ENCODE data around the gene UTP14C. TPM values are rescaled to one million over a fixed set of nuclear protein-coding genes. Genes with fewer than 3 reads are reported as not detected.

The UTP14C gene
- total and polyA plus RNA-seq, 2 of the 13 experiments (the other 11 are each of a cell fraction or from before 2014, with no cell fraction given), result 8.8 to 12.2 TPM

DNA sequence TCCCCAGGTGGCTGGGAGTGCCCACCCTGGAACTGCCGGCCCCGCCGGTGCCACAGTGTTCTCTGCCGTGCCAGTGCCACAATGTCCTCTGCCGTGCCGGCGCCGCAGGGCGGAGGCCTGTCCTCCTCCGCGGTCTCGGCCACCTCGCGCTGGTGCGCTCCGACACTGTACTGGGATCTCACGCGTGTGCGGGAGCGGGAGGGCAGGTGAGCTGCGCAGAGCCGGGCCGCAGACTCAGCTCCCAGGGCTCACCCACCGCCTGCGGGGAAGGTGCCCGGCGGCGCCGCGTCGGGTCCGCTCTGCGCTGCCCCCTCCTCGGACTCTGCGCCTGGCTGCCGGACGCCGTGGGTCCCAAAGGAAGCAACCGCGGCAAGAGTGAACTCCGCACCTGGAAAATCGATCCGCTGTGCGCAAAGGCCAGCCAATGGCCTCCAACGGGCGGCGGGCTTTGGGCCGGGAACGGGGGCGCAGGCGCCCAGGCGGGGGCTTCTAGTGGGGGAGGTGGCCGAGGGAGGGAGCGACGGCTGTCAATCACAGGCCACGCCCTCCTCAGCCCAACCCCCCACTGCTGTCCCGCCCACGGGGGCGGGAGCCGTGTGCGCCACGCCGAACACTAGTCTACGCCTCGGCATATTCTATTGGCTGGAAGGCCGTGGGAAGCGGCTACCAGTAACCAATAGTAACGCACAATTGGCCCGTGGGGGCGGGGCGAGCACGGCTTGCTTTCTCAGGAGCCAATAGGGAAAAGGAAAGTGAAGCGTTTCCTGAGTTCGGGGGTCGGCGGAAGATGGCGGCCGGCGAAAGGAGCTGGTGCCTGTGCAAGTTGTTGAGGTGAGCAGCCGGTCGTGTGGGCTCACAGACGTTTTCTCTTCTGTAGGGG, 12.6 kb upstream of the UTP14C start, which contains the start of gene ALG11 (continued):
- TF ChIP-seq ZNF251 (CRISPR knock-in tag; IDR thresholded peaks at IDR 0.05), result 0 out of 2 replicates have a peak, but pooled peaks have one; percentile 73
- TF ChIP-seq ZNF207 (IDR thresholded peaks at IDR 0.05; ENCODE audit: borderline replicate concordance), result no peak
- peak; percentile 69; the same call in 1 of the 2 replicates for TF ChIP-seq DR1 (CRISPR knock-in tag; IDR thresholded peaks at IDR 0.05)
- no peak for TF ChIP-seq FOXA1 (IDR thresholded peaks at IDR 0.05)
- no peak for TF ChIP-seq FOXA1 (CRISPR knock-in tag; IDR thresholded peaks at IDR 0.05)
- TF ChIP-seq ZNF747 (CRISPR knock-in tag; IDR thresholded peaks at IDR 0.05; ENCODE audit: borderline replicate concordance), result peak; percentile 97
- TF ChIP-seq, protein P1, sequence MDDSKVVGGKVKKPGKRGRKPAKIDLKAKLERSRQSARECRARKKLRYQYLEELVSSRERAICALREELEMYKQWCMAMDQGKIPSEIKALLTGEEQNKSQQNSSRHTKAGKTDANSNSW (CRISPR knock-in tag; IDR thresholded peaks at IDR 0.05; ENCODE audit: borderline replicate concordance), result no peak
- TF ChIP-seq ZSCAN12 (CRISPR knock-in tag; IDR thresholded peaks at IDR 0.05), result no peak; the same call in 1 of the 2 replicates
- peak; percentile 98 for TF ChIP-seq ZNF607 (CRISPR knock-in tag; IDR thresholded peaks at IDR 0.05; ENCODE audit: borderline replicate concordance)
- peak; percentile 52; the same call in 1 of the 2 replicates for TF ChIP-seq TFAP4 (IDR thresholded peaks at IDR 0.05; ENCODE audit: borderline replicate concordance, low read depth)
- TF ChIP-seq ZNF572 (CRISPR knock-in tag; IDR thresholded peaks at IDR 0.05), result peak; percentile 38; the same call in 1 of the 2 replicates
- TF ChIP-seq, protein P2, sequence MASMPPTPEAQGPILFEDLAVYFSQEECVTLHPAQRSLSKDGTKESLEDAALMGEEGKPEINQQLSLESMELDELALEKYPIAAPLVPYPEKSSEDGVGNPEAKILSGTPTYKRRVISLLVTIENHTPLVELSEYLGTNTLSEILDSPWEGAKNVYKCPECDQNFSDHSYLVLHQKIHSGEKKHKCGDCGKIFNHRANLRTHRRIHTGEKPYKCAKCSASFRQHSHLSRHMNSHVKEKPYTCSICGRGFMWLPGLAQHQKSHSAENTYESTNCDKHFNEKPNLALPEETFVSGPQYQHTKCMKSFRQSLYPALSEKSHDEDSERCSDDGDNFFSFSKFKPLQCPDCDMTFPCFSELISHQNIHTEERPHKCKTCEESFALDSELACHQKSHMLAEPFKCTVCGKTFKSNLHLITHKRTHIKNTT (CRISPR knock-in tag; IDR thresholded peaks at IDR 0.05), result no peak
- peak; percentile 79; the same call in 1 of the 2 replicates for TF ChIP-seq ARID2 (CRISPR knock-in tag; IDR thresholded peaks at IDR 0.05; ENCODE audit: borderline replicate concordance)
- TF ChIP-seq ZBTB26 (CRISPR knock-in tag; IDR thresholded peaks at IDR 0.05; ENCODE audit: borderline replicate concordance), result peak; percentile 20; the same call in 1 of the 2 replicates
- TF ChIP-seq, protein P3, sequence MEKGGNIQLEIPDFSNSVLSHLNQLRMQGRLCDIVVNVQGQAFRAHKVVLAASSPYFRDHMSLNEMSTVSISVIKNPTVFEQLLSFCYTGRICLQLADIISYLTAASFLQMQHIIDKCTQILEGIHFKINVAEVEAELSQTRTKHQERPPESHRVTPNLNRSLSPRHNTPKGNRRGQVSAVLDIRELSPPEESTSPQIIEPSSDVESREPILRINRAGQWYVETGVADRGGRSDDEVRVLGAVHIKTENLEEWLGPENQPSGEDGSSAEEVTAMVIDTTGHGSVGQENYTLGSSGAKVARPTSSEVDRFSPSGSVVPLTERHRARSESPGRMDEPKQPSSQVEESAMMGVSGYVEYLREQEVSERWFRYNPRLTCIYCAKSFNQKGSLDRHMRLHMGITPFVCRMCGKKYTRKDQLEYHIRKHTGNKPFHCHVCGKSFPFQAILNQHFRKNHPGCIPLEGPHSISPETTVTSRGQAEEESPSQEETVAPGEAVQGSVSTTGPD (CRISPR knock-in tag; IDR thresholded peaks at IDR 0.05), result no peak
- TF ChIP-seq MIXL1 (CRISPR knock-in tag; IDR thresholded peaks at IDR 0.05), result peak; percentile 49; the same call in 1 of the 2 replicates
- TF ChIP-seq ZMAT5 (CRISPR knock-in tag; IDR thresholded peaks at IDR 0.05; ENCODE audit: borderline replicate concordance, low read depth), result no peak
- no peak for TF ChIP-seq ZKSCAN5 (CRISPR knock-in tag; IDR thresholded peaks at IDR 0.05)
- TF ChIP-seq HOXA9 (CRISPR knock-in tag; IDR thresholded peaks at IDR 0.05; ENCODE audit: borderline replicate concordance), result no peak
- TF ChIP-seq, protein P4, sequence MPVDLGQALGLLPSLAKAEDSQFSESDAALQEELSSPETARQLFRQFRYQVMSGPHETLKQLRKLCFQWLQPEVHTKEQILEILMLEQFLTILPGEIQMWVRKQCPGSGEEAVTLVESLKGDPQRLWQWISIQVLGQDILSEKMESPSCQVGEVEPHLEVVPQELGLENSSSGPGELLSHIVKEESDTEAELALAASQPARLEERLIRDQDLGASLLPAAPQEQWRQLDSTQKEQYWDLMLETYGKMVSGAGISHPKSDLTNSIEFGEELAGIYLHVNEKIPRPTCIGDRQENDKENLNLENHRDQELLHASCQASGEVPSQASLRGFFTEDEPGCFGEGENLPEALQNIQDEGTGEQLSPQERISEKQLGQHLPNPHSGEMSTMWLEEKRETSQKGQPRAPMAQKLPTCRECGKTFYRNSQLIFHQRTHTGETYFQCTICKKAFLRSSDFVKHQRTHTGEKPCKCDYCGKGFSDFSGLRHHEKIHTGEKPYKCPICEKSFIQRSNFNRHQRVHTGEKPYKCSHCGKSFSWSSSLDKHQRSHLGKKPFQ (CRISPR knock-in tag; IDR thresholded peaks at IDR 0.05; ENCODE audit: insufficient replicate concordance), result peak; percentile 78
- no peak for TF ChIP-seq ZBTB21 (CRISPR knock-in tag; IDR thresholded peaks at IDR 0.05)
- TF ChIP-seq TOPORS (CRISPR knock-in tag; IDR thresholded peaks at IDR 0.05), result peak; percentile 77; the same call in 1 of the 2 replicates
